DND-41 (cell line): Measurements from ENCODE around the gene POU3F1.

Experiments used
- EZH2 ChIP-seq: IDR thresholded peaks from 3 replicates; pipeline ENCODE4 v1.6.1; 2012; ENCODE audit warnings: borderline replicate concordance, low read depth, mild to moderate bottlenecking, moderate library complexity, low read length, inconsistent platforms; ENCODE audit not compliant: severe bottlenecking
- TF ChIP-seq, protein P1 (sequence below): IDR thresholded peaks from 2 replicates; pipeline ENCODE4 v1.5.1; 2012; ENCODE audit warnings: borderline replicate concordance, low read length, moderate library complexity, mild to moderate bottlenecking; ENCODE audit not compliant: poor library complexity, severe bottlenecking; ENCODE audit errors: extremely low read depth

DNA sequence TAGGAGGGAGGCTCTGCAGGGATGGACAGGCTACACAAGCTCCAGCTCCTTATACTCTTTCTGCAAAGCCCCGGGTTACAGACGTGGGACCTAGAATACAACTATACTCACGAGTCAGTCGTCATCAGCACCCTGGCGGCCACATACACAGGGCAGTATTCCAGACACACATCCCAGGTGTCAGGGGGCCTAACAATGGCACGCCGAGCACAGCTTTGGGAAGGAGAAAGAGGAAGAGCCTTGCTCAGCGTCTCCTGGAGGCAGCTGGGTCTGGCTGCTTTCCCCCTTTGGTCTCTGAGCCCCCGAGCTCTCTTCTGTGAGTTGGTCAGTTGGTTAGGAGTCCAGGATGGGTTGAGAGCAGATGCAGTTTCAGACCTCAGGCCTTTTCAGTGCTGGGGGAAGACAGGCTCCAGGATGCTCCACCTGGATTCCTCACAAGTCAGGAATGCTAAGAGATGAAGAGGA, 4.5 kb upstream of the POU3F1 start:
- TF ChIP-seq, protein P1, sequence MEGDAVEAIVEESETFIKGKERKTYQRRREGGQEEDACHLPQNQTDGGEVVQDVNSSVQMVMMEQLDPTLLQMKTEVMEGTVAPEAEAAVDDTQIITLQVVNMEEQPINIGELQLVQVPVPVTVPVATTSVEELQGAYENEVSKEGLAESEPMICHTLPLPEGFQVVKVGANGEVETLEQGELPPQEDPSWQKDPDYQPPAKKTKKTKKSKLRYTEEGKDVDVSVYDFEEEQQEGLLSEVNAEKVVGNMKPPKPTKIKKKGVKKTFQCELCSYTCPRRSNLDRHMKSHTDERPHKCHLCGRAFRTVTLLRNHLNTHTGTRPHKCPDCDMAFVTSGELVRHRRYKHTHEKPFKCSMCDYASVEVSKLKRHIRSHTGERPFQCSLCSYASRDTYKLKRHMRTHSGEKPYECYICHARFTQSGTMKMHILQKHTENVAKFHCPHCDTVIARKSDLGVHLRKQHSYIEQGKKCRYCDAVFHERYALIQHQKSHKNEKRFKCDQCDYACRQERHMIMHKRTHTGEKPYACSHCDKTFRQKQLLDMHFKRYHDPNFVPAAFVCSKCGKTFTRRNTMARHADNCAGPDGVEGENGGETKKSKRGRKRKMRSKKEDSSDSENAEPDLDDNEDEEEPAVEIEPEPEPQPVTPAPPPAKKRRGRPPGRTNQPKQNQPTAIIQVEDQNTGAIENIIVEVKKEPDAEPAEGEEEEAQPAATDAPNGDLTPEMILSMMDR = no peak
- no peak for TF ChIP-seq EZH2
